ENCODE data around the gene ZNF787. TPM values are rescaled to one million over a fixed set of nuclear protein-coding genes. Genes with fewer than 3 reads are reported as not detected.

Gene ZNF787
- total and polyA plus RNA-seq, 10 of the 15 experiments (the other 5 are each of a cell fraction or from before 2014, with no cell fraction given) = 0.23 to 39.9 (median 4.1) TPM

DNA sequence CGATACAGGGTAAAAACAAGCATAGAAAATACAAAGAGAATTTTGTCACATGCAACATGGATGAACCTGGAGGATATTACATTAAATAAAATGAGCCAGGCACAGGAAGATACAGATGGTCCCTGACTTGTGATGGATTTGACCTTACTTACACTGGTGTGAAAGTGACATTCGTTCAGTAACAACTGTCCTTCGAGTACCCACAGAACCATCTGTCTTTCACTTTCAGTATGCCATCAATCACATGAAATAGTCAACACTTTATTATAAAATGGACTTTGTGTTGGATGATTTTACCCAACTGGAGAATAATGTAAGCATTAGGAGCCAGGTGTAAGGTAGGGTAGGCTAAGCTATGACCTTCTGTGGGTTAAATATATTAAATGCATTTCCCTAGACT is 51.5 kb downstream of the ZNF787 start:
- no peak overlapping the region for H3K4me3 ChIP-seq
- ChIA-PET CTCF (interaction anchor here (0.6 to 3.5 kb wide), 6 partner anchors 86 to 437 kb away, joined by 3 to 16 read pairs (median 12); no protein-coding TSS in a partner anchor), POLR2A (no interaction called here), SMC1A (ENCODE audit: uncharacterized antibody, unreplicated experiment) (no interaction called here), RAD21 (ENCODE audit: unreplicated experiment) (interaction anchor here (1.4 to 1.5 kb wide), 2 partner anchors 10 to 11 kb away, joined by 3 to 4 read pairs; no protein-coding TSS in a partner anchor)
- H3K9ac ChIP-seq (ENCODE audit: control insufficient read depth, insufficient read depth, low read length) = no peak overlapping the region
- WGBS (ENCODE audit: insufficient coverage, insufficient replicate concordance, low lambda C conversion rate, missing lambda C conversion rate) = 33% methylated on average over 3 of the region's 3 CpGs
- H3K9me3 ChIP-seq (replicated peaks; ENCODE audit: control insufficient read depth, insufficient read depth, low read length) = no peaks in the 10 kb centered on the region; the same call in 2 of the 3 replicates
- DNase-seq (ENCODE audit: low read depth, low spot score) (no peak), FAIRE-seq (no peak), ATAC-seq (peak; percentile 60)
- H4K20me1 ChIP-seq (ENCODE audit: control insufficient read depth, insufficient read depth) = no peaks in the 10 kb centered on the region
- in situ Hi-C loops (cut with MboI) = no loop called here
- no peaks in the 10 kb centered on the region for H3K27me3 ChIP-seq (replicated peaks in 1 of 2; ENCODE audit: control insufficient read depth in 2 of 2, insufficient read depth in 2 of 2, low read length in 1 of 2)
- H3K4me2 ChIP-seq (ENCODE audit: control insufficient read depth, insufficient read depth) = no peak overlapping the region
- no peak overlapping the region for H3K27ac ChIP-seq (ENCODE audit: control insufficient read depth, insufficient read depth)
- no peak overlapping the region for H2AFZ ChIP-seq (ENCODE audit: control insufficient read depth, low read depth, low read length)
- H3K4me1 ChIP-seq (ENCODE audit: control insufficient read depth, insufficient read depth, low read length) = no peaks in the 10 kb centered on the region
- H3K36me3 ChIP-seq (ENCODE audit: control insufficient read depth in 2 of 2, insufficient read depth in 2 of 2, low read length in 1 of 2) = no peaks in the 10 kb centered on the region
- H3K79me2 ChIP-seq (ENCODE audit: control insufficient read depth, insufficient read depth, low read length) = no peaks in the 10 kb centered on the region
- no TSS peak for BruUV-seq (replicated peaks)
- TF ChIP-seq DPF2 (IDR thresholded peaks at IDR 0.05) = 0 out of 2 replicates have a peak, but pooled peaks have one; percentile 26
- peak; percentile 76 for TF ChIP-seq ZNF24 (IDR thresholded peaks at IDR 0.05)
- 0 out of 2 replicates have a peak, but pooled peaks have one; percentile 48 for TF ChIP-seq NR2F1 (conservative IDR thresholded peaks at IDR 0.05)
- TF ChIP-seq ZBED1 (IDR thresholded peaks at IDR 0.05; ENCODE audit: borderline replicate concordance) = no peak
- TF ChIP-seq, protein P1, sequence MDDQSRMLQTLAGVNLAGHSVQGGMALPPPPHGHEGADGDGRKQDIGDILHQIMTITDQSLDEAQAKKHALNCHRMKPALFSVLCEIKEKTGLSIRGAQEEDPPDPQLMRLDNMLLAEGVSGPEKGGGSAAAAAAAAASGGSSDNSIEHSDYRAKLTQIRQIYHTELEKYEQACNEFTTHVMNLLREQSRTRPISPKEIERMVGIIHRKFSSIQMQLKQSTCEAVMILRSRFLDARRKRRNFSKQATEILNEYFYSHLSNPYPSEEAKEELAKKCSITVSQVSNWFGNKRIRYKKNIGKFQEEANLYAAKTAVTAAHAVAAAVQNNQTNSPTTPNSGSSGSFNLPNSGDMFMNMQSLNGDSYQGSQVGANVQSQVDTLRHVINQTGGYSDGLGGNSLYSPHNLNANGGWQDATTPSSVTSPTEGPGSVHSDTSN (IDR thresholded peaks at IDR 0.05; ENCODE audit: insufficient replicate concordance, low read depth, low read length) = peak; percentile 64
- TF ChIP-seq, protein P2, sequence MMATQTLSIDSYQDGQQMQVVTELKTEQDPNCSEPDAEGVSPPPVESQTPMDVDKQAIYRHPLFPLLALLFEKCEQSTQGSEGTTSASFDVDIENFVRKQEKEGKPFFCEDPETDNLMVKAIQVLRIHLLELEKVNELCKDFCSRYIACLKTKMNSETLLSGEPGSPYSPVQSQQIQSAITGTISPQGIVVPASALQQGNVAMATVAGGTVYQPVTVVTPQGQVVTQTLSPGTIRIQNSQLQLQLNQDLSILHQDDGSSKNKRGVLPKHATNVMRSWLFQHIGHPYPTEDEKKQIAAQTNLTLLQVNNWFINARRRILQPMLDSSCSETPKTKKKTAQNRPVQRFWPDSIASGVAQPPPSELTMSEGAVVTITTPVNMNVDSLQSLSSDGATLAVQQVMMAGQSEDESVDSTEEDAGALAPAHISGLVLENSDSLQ (IDR thresholded peaks at IDR 0.05) = peak; percentile 83
- TF ChIP-seq FOXK2 (IDR thresholded peaks at IDR 0.05) = no peak
- TF ChIP-seq, protein P3, sequence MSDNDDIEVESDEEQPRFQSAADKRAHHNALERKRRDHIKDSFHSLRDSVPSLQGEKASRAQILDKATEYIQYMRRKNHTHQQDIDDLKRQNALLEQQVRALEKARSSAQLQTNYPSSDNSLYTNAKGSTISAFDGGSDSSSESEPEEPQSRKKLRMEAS (IDR thresholded peaks at IDR 0.05; ENCODE audit: low read depth, low read length) = no peak
- TF ChIP-seq TCF12 (IDR thresholded peaks at IDR 0.05; ENCODE audit: low read depth, low read length) = 0 out of 2 replicates have a peak, but pooled peaks have one; percentile 20
- TF ChIP-seq, protein P4, sequence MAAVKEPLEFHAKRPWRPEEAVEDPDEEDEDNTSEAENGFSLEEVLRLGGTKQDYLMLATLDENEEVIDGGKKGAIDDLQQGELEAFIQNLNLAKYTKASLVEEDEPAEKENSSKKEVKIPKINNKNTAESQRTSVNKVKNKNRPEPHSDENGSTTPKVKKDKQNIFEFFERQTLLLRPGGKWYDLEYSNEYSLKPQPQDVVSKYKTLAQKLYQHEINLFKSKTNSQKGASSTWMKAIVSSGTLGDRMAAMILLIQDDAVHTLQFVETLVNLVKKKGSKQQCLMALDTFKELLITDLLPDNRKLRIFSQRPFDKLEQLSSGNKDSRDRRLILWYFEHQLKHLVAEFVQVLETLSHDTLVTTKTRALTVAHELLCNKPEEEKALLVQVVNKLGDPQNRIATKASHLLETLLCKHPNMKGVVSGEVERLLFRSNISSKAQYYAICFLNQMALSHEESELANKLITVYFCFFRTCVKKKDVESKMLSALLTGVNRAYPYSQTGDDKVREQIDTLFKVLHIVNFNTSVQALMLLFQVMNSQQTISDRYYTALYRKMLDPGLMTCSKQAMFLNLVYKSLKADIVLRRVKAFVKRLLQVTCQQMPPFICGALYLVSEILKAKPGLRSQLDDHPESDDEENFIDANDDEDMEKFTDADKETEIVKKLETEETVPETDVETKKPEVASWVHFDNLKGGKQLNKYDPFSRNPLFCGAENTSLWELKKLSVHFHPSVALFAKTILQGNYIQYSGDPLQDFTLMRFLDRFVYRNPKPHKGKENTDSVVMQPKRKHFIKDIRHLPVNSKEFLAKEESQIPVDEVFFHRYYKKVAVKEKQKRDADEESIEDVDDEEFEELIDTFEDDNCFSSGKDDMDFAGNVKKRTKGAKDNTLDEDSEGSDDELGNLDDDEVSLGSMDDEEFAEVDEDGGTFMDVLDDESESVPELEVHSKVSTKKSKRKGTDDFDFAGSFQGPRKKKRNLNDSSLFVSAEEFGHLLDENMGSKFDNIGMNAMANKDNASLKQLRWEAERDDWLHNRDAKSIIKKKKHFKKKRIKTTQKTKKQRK (IDR thresholded peaks at IDR 0.05; ENCODE audit: low read depth, low read length) = no peak
- intact Hi-C loops (cut with micrococcal nuclease; ENCODE audit: unreplicated experiment) = loop anchor here (10.0 kb wide), 1 partner anchor 435 kb away; no protein-coding TSS in a partner anchor

All from GM12878 (cell line).